ENCODE measurements around the gene FOXO3. TPM values are rescaled to one million over a fixed set of nuclear protein-coding genes. Genes with fewer than 3 reads are reported as not detected.

FOXO3 gene
- polyA plus RNA-seq, 2 donors: 9.6 to 15.3 TPM

DNA sequence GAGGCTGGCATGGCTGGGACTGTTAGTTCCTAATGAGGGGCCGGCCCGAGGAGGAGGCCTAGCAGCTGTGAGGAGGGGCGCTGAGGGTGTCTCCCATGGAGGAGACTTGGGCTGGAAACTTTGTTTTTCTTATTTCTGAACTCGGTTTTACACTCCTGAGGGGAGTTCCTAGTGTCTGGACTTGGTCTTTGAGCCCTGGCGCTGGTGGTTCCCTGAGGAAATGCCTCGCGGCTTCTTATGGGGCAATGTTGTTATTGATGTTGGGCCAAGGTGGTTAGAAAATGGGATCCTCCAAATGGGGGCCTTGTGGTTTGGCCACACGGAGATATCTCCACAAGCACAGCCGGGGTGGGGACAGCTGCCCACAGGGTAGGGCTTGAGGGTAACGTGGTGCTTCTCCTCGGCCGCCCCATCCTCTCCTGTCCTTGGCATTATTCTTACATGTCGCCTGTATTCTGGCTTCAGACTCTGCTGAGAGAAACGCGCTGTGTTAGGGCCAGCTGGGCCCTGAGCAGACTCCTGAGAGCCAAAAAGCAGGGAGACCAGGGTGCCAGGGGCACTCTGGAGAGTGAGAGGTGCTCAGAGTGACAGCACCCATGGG, 136.9 kb downstream of the FOXO3 start:
- H3K27ac ChIP-seq (ENCODE audit: low read depth in 2 of 2, low read length in 1 of 2): no peak overlapping the region
- H3K4me3 ChIP-seq (ENCODE audit: low read depth in 1 of 2, low read length in 2 of 2): no peak overlapping the region
- H3K4me1 ChIP-seq (ENCODE audit: control insufficient read depth in 2 of 2, insufficient read depth in 2 of 2, low read length in 1 of 2): peaks cover 0 to 2% of the 10 kb centered on the region in 2 donors
- H3K36me3 ChIP-seq (ENCODE audit: control insufficient read depth in 2 of 2, insufficient read depth in 2 of 2, low read length in 1 of 2): no peaks in the 10 kb centered on the region
- no peaks in the 10 kb centered on the region for H3K9me3 ChIP-seq (ENCODE audit: control insufficient read depth in 2 of 2, insufficient read depth in 1 of 2, low read depth in 1 of 2, low read length in 1 of 2)
- 83 to 87% methylated on average over 15 of the region's 15 CpGs for WGBS, 2 donors
- H3K27me3 ChIP-seq (ENCODE audit: control insufficient read depth in 1 of 2, insufficient read depth in 2 of 2, low read length in 2 of 2): no peaks in the 10 kb centered on the region

DNA sequence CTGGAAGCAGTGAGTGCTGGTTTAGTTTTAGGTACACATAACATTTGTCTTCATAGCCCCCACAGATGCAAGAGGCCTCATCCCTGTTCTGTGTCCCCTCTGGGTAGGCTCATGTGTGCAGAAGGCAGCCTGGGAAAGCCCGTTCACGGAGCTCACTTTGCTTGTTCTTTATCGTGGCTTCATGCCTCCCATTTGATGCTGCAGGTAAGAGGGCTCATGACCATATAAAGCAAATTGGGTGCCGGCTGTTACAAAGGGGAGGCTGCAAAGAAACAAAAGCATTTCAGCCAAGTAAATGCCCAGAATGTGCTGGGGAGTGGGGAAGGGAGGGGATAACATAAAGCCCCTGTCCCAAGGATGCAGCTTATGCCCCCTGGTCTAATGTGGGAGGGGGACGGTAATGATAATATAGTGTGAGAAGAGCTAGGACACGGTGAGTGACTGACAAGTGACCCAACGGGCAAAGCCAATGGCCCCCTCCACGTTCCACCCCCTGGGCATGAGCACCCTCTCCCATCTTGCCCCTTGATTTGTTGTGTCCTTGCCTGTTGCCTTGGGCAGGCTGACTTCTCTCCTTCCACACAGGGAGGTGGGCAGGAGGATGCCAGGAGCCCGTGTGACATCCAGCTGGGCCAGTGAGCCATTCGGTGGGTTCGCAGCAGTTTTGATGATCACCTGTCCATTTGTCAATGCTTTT, 138.0 kb downstream of the FOXO3 start:
- Histone ChIP-seq H3K4me1 (ENCODE audit: control insufficient read depth in 2 of 2, insufficient read depth in 2 of 2, low read length in 1 of 2) (no peaks in the 10 kb centered on the region), H3K27ac (ENCODE audit: low read depth in 2 of 2, low read length in 1 of 2) (no peak overlapping the region), H3K4me3 (ENCODE audit: low read depth in 1 of 2, low read length in 2 of 2) (no peak overlapping the region), H3K9me3 (ENCODE audit: control insufficient read depth in 2 of 2, insufficient read depth in 1 of 2, low read depth in 1 of 2, low read length in 1 of 2) (no peaks in the 10 kb centered on the region), H3K36me3 (ENCODE audit: control insufficient read depth in 2 of 2, insufficient read depth in 2 of 2, low read length in 1 of 2) (no peaks in the 10 kb centered on the region), H3K27me3 (ENCODE audit: control insufficient read depth in 1 of 2, insufficient read depth in 2 of 2, low read length in 2 of 2) (no peaks in the 10 kb centered on the region)
- 93 to 94% methylated on average over 11 of the region's 11 CpGs for WGBS, 2 donors

DNA sequence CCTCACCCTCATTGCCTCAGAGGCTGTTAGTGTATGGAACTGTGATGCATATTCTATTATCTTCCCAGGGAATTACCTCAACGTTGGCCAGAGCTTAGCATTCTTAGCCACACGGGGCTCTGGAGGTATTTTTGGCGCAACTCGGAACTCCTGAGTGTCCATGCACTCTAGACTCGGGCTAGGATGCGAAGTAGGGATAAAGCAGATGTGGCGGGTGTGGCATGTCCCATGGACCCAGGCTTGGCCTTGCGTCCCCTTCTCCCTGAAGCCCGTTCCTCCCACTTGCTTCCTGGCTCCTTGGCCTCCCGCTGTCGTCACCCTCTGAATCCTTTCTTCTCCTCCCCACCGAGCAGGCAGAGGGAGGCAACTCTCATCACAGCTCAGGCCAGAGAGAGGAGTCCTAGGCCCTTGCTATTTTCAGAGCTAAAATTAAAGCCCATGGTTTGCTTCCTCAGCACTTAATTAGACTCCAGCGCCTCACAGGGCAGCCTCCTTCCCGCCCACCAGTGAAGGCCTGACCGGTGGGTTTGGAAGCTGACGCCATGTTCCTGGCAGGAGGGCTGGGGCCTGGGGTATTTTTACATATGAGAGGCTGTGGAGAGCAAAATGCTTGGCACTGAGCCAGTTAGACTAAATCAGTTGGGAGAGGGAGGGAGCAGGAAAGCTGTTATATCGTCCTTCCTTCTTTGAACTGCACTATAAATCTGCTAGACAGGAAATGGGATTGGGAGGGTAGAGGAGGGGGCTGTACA, 138.7 kb downstream of the FOXO3 start:
- Histone ChIP-seq H3K27me3 (ENCODE audit: control insufficient read depth in 1 of 2, insufficient read depth in 2 of 2, low read length in 2 of 2) (no peaks in the 10 kb centered on the region), H3K9me3 (ENCODE audit: control insufficient read depth in 2 of 2, insufficient read depth in 1 of 2, low read depth in 1 of 2, low read length in 1 of 2) (no peaks in the 10 kb centered on the region), H3K27ac (ENCODE audit: low read depth in 2 of 2, low read length in 1 of 2) (no peak overlapping the region), H3K4me3 (ENCODE audit: low read depth in 1 of 2, low read length in 2 of 2) (no peak overlapping the region), H3K4me1 (ENCODE audit: control insufficient read depth in 2 of 2, insufficient read depth in 2 of 2, low read length in 1 of 2) (no peaks in the 10 kb centered on the region), H3K36me3 (ENCODE audit: control insufficient read depth in 2 of 2, insufficient read depth in 2 of 2, low read length in 1 of 2) (no peaks in the 10 kb centered on the region)
- WGBS, 2 donors: 85 to 87% methylated on average over 17 of the region's 17 CpGs

DNA sequence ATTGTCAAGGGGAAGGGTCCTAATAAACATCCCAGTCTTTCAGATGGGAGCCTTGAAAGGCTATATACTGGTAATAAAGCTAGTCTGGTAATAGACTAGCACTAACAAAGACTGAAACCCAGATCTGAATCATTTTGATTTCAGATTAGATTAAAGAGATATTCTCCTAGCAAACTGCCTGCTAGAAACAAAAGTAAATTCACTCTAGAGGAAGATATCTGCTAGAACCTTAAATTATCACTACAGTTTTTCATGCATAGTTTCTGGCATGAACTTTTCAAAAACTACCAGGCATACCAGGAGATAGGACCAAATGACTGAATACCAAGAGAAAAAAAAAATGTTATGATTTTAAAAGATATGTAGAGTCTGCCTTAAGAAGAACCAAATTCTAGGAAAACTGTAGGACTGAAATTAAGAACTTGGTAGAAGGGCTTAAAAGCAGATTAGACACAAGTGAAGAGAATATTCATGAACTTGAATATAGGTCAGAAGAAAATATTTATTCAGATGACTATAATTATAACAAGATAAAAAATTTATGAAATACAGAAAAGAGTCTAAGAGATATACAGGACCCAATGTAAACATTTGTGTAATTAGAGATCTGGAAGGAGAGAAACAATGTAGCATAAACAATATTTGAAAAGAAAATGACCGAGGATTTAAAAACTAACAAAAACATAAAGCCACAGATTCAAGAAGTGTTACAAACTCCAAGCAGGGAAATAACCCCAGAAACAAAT, 141.6 kb downstream of the FOXO3 start:
- Histone ChIP-seq H3K27me3 (ENCODE audit: control insufficient read depth in 1 of 2, insufficient read depth in 2 of 2, low read length in 2 of 2) (no peaks in the 10 kb centered on the region), H3K9me3 (ENCODE audit: control insufficient read depth in 2 of 2, insufficient read depth in 1 of 2, low read depth in 1 of 2, low read length in 1 of 2) (no peaks in the 10 kb centered on the region), H3K4me1 (ENCODE audit: control insufficient read depth in 2 of 2, insufficient read depth in 2 of 2, low read length in 1 of 2) (no peaks in the 10 kb centered on the region), H3K4me3 (ENCODE audit: low read depth in 1 of 2, low read length in 2 of 2) (no peak overlapping the region), H3K27ac (ENCODE audit: low read depth in 2 of 2, low read length in 1 of 2) (no peak overlapping the region), H3K36me3 (ENCODE audit: control insufficient read depth in 2 of 2, insufficient read depth in 2 of 2, low read length in 1 of 2) (no peaks in the 10 kb centered on the region)
- WGBS, 2 donors: 92 to 94% methylated on average over 1 of the region's 1 CpG

DNA sequence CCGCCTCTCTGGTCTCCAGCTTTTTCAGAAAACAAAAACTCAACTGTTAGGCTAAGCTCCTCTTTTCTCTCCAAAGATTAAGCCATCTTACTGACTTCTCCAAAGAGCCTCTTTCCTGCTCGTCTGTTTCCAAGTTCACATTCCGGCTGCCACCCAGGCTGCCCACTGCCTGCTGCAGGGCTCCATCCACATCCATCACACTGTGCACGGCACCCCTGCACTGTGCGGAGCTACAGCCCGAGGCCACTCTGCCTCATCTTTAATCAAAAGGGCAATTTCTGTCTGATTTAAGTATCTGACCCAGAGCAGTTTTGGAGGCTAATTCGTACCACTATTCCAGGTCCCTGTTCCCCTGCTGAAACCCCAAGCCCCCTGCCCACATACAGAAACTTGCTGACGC, 145.9 kb downstream of the FOXO3 start:
- H3K4me3 ChIP-seq (ENCODE audit: low read depth in 1 of 2, low read length in 2 of 2): no peak overlapping the region
- no peaks in the 10 kb centered on the region for H3K27me3 ChIP-seq (ENCODE audit: control insufficient read depth in 1 of 2, insufficient read depth in 2 of 2, low read length in 2 of 2)
- no peaks in the 10 kb centered on the region for H3K9me3 ChIP-seq (ENCODE audit: control insufficient read depth in 2 of 2, insufficient read depth in 1 of 2, low read depth in 1 of 2, low read length in 1 of 2)
- 87 to 95% methylated on average over 8 of the region's 8 CpGs for WGBS, 2 donors
- H3K4me1 ChIP-seq (ENCODE audit: control insufficient read depth in 2 of 2, insufficient read depth in 2 of 2, low read length in 1 of 2): peaks cover 0 to 3% of the 10 kb centered on the region in 2 donors
- H3K36me3 ChIP-seq (ENCODE audit: control insufficient read depth in 2 of 2, insufficient read depth in 2 of 2, low read length in 1 of 2): no peaks in the 10 kb centered on the region
- no peak overlapping the region for H3K27ac ChIP-seq (ENCODE audit: low read depth in 2 of 2, low read length in 1 of 2)

DNA sequence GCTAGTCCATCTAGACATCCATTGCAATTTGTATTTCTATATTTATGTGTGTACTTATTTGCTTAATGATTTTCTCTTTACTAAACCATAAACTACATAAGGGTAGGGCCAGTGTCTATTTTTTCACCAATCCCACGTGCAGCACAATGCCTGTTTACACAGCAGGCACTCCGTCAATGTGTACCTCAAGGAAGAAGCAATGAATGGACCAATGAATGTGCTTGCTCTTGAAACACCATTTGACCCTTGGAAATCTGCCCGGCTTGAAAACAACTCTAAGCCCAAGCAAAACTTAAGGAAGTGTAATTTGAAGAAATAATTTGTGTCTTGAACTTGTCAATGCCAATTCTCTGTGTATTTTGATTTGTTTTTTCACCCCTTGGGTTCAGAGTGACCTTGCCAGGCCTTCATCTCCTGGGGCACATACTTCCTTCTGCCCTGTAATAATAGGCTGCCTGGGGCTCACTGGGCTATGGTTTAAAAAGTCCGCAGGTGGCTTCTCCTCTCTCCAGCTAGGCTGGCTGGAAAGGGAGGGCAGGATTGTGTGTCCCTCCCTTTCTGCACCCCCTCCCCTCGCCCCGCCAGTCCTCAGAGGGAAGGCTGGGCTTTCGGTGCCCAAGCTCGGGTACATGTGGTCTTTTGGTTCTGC, 146.7 kb downstream of the FOXO3 start:
- WGBS, 2 donors: 72 to 77% methylated on average over 8 of the region's 8 CpGs
- no peak overlapping the region for H3K4me3 ChIP-seq (ENCODE audit: low read depth in 1 of 2, low read length in 2 of 2)
- H3K27ac ChIP-seq (ENCODE audit: low read depth in 2 of 2, low read length in 1 of 2): no peak overlapping the region
- no peaks in the 10 kb centered on the region for H3K27me3 ChIP-seq (ENCODE audit: control insufficient read depth in 1 of 2, insufficient read depth in 2 of 2, low read length in 2 of 2)
- peaks cover 0 to 3% of the 10 kb centered on the region in 2 donors for H3K4me1 ChIP-seq (ENCODE audit: control insufficient read depth in 2 of 2, insufficient read depth in 2 of 2, low read length in 1 of 2)
- H3K9me3 ChIP-seq (ENCODE audit: control insufficient read depth in 2 of 2, insufficient read depth in 1 of 2, low read depth in 1 of 2, low read length in 1 of 2): no peaks in the 10 kb centered on the region
- H3K36me3 ChIP-seq (ENCODE audit: control insufficient read depth in 2 of 2, insufficient read depth in 2 of 2, low read length in 1 of 2): no peaks in the 10 kb centered on the region

DNA sequence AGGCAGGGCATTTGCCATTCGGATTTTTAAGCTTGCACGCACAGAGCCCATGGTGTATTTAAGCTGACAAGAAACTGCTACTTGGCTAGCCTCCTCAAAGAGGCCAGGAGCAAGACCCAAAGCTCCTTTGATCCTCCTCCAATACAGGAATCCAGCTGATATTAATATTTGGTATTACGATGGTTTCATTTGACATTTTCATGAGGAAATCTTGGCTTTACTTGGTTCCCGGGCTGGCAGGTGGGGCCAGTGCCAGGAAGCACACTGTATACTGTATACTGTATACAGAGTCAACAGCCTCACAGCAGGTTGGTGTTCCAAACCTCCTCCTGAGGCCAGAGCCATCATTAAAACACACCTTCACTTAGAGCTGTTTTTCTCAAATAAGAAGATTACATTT, 149.3 kb downstream of the FOXO3 start:
- Histone ChIP-seq H3K27ac (ENCODE audit: low read depth in 2 of 2, low read length in 1 of 2) (no peak overlapping the region), H3K4me3 (ENCODE audit: low read depth in 1 of 2, low read length in 2 of 2) (no peak overlapping the region), H3K9me3 (ENCODE audit: control insufficient read depth in 2 of 2, insufficient read depth in 1 of 2, low read depth in 1 of 2, low read length in 1 of 2) (no peaks in the 10 kb centered on the region), H3K27me3 (ENCODE audit: control insufficient read depth in 1 of 2, insufficient read depth in 2 of 2, low read length in 2 of 2) (no peaks in the 10 kb centered on the region), H3K4me1 (ENCODE audit: control insufficient read depth in 2 of 2, insufficient read depth in 2 of 2, low read length in 1 of 2) (peaks cover 3% of the 10 kb centered on the region in 2 donors), H3K36me3 (ENCODE audit: control insufficient read depth in 2 of 2, insufficient read depth in 2 of 2, low read length in 1 of 2) (no peaks in the 10 kb centered on the region)
- WGBS, 2 donors: 45% methylated on average over 4 of the region's 4 CpGs

DNA sequence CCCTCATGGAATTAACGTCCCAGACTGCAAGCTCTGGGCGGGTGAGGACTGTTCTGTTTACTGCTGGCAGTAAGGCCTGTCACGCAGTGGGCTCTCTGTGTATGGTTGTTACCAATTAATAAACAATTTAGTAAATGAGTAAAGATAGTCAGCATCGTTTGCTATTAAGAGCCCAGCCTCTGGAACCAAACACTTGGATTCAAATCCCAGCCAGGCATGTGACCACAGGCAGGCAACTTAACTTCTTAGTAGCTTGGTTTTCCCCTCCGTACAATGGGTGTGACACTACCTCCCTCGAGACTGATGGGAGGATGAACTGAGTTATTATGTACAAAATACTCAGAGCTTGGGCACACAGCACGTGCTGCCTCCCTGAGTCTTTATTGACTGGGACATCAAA, 149.8 kb downstream of the FOXO3 start:
- Histone ChIP-seq H3K27me3 (ENCODE audit: control insufficient read depth in 1 of 2, insufficient read depth in 2 of 2, low read length in 2 of 2) (no peaks in the 10 kb centered on the region), H3K4me3 (ENCODE audit: low read depth in 1 of 2, low read length in 2 of 2) (no peak overlapping the region), H3K27ac (ENCODE audit: low read depth in 2 of 2, low read length in 1 of 2) (no peak overlapping the region), H3K4me1 (ENCODE audit: control insufficient read depth in 2 of 2, insufficient read depth in 2 of 2, low read length in 1 of 2) (peaks cover 3% of the 10 kb centered on the region in 2 donors), H3K36me3 (ENCODE audit: control insufficient read depth in 2 of 2, insufficient read depth in 2 of 2, low read length in 1 of 2) (no peaks in the 10 kb centered on the region), H3K9me3 (ENCODE audit: control insufficient read depth in 2 of 2, insufficient read depth in 1 of 2, low read depth in 1 of 2, low read length in 1 of 2) (no peaks in the 10 kb centered on the region)
- WGBS, 2 donors: 57 to 59% methylated on average over 7 of the region's 7 CpGs

DNA sequence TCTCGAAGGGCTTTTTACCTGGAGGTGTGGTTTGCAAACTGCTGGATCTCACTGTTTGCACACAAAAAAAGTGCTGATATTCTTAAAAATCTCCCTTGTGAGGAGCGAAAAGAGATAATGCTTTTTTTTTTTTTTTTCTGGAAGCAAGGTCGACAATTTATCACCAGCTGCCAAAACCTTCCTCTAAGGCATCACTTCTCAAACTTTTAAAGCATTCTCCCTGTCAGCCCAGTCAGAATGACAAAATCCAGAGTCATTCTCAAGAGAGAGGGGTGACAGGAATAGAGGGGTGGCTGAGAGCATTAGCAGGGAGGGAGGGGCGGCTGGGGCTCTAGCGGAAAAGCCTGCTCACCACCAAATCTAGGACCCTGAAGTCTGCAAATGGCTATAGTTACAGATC, 150.4 kb downstream of the FOXO3 start:
- Histone ChIP-seq H3K36me3 (ENCODE audit: control insufficient read depth in 2 of 2, insufficient read depth in 2 of 2, low read length in 1 of 2) (no peaks in the 10 kb centered on the region), H3K9me3 (ENCODE audit: control insufficient read depth in 2 of 2, insufficient read depth in 1 of 2, low read depth in 1 of 2, low read length in 1 of 2) (no peaks in the 10 kb centered on the region), H3K4me1 (ENCODE audit: control insufficient read depth in 2 of 2, insufficient read depth in 2 of 2, low read length in 1 of 2) (peaks cover 3% of the 10 kb centered on the region in 2 donors), H3K4me3 (ENCODE audit: low read depth in 1 of 2, low read length in 2 of 2) (no peak overlapping the region), H3K27ac (ENCODE audit: low read depth in 2 of 2, low read length in 1 of 2) (no peak overlapping the region), H3K27me3 (ENCODE audit: control insufficient read depth in 1 of 2, insufficient read depth in 2 of 2, low read length in 2 of 2) (no peaks in the 10 kb centered on the region)
- 71 to 74% methylated on average over 5 of the region's 5 CpGs for WGBS, 2 donors
